GM12865 (cell line): ENCODE results near the gene SOX9.
"Not testable (repeated sequence)": the region's sequence is repeated elsewhere in the genome, so short reads cannot be mapped to it uniquely, and the experiment has no call there.

Source experiments
- DNase-seq: peaks from one replicate; pipeline ENCODE4 v3.0.0; 2010; ENCODE audit warnings: low read depth
- H3K4me3 ChIP-seq: 2 replicates; pipeline ENCODE4 v1.5.1; 2011; ENCODE audit warnings: mild to moderate bottlenecking, low read depth, low read length, control low read depth
- CTCF ChIP-seq: IDR thresholded peaks from 2 replicates; pipeline ENCODE4 v1.5.1; 2011; ENCODE audit warnings: low read length, control low read depth, low read depth, inconsistent platforms; ENCODE audit not compliant: insufficient read depth; ENCODE audit errors: missing control alignments

SOX9 gene

GRCh38 chr17:72110231-72110941 is 10.4 kb upstream of the SOX9 start:
- H3K4me3 ChIP-seq: no peak overlapping the region
- no peak for DNase-seq
- TF ChIP-seq CTCF: no peak

GRCh38 chr17:72110942-72111318 is 9.9 kb upstream of the SOX9 start:
- no peak for TF ChIP-seq CTCF
- no peak overlapping the region for H3K4me3 ChIP-seq
- DNase-seq: no peak

- no peak for DNase-seq
- TF ChIP-seq CTCF: no peak
- no peak overlapping the region for H3K4me3 ChIP-seq
Observed at GRCh38 chr17:72111336-72111923, 9.4 kb upstream of the SOX9 start.

GRCh38 chr17:72111926-72112325 is 8.9 kb upstream of the SOX9 start:
- not testable (repeated sequence) for H3K4me3 ChIP-seq, DNase-seq

GRCh38 chr17:72113751-72114150 is 7.1 kb upstream of the SOX9 start:
- TF ChIP-seq CTCF: no peak

GRCh38 chr17:72115781-72116525 is 4.9 kb upstream of the SOX9 start:
- DNase-seq: no peak
- H3K4me3 ChIP-seq: no peak overlapping the region
- no peak for TF ChIP-seq CTCF

More at GRCh38 chr17:72113751-72114150, 7.1 kb upstream of the SOX9 start:
- no peak overlapping the region for H3K4me3 ChIP-seq
- DNase-seq: no peak

- DNase-seq: no peak
- TF ChIP-seq CTCF: no peak
- H3K4me3 ChIP-seq: no peak overlapping the region
Observed at GRCh38 chr17:72116661-72117521, 3.9 kb upstream of the SOX9 start.
